GM21825 (cell line): ENCODE results near the gene GALNS.
A peak's percentile ranks its signal among the peaks of the same experiment; 100 is the strongest.

ENCODE experiments used
- ATAC-seq: cut with Tn5 transposase; IDR thresholded peaks from one replicate; pipeline ENCODE4 v1.9.1; 2021; ENCODE audit warnings: mild to moderate bottlenecking, moderate library complexity; ENCODE audit not compliant: unreplicated experiment

Gene GALNS

GRCh38 chr16:88859381-88860091 lies 2.8 kb upstream of the GALNS start:
- ATAC-seq = no peak

- peak; percentile 42 for ATAC-seq
Measured at GRCh38 chr16:88857728-88858339, 1.1 kb upstream of the GALNS start.

GRCh38 chr16:88856122-88856827 lies 472 bp downstream of the GALNS start:
- ATAC-seq = no peak

- ATAC-seq = no peak
Measured at GRCh38 chr16:88855736-88856121, 1.0 kb downstream of the GALNS start.

- ATAC-seq = no peak
Measured at GRCh38 chr16:88855176-88855575, 1.6 kb downstream of the GALNS start.

- no peak for ATAC-seq
Measured at GRCh38 chr16:88854306-88855111, 2.2 kb downstream of the GALNS start.

GRCh38 chr16:88853325-88853941 lies 3.3 kb downstream of the GALNS start:
- no peak for ATAC-seq

GRCh38 chr16:88851616-88852015 lies 5.1 kb downstream of the GALNS start:
- ATAC-seq = no peak

- ATAC-seq = no peak
Measured at GRCh38 chr16:88850531-88851199, 6.1 kb downstream of the GALNS start.

GRCh38 chr16:88848557-88848956 lies 8.2 kb downstream of the GALNS start:
- no peak for ATAC-seq

- no peak for ATAC-seq
Measured at GRCh38 chr16:88847654-88848053, 9.1 kb downstream of the GALNS start.

GRCh38 chr16:88846088-88846487 lies 10.7 kb downstream of the GALNS start:
- no peak for ATAC-seq

GRCh38 chr16:88844419-88845036 lies 12.2 kb downstream of the GALNS start:
- no peak for ATAC-seq

- ATAC-seq = no peak
Measured at GRCh38 chr16:88843256-88843655, 13.5 kb downstream of the GALNS start.

- ATAC-seq = no peak
Measured at GRCh38 chr16:88842806-88843205, 13.9 kb downstream of the GALNS start.

- no peak for ATAC-seq
Measured at GRCh38 chr16:88842308-88842756, 14.4 kb downstream of the GALNS start.

- ATAC-seq = no peak
Measured at GRCh38 chr16:88841521-88842307, 15.0 kb downstream of the GALNS start.

GRCh38 chr16:88840600-88841215 lies 16.0 kb downstream of the GALNS start:
- ATAC-seq = no peak
